ENCODE measurements around the gene FGD5.

The FGD5 gene

GRCh38 chr3:14853271-14853951 is 34.6 kb downstream of the FGD5 start:
- no peak for DNase-seq

GRCh38 chr3:14857506-14857905 is 38.7 kb downstream of the FGD5 start:
- no peak for DNase-seq

GRCh38 chr3:14858105-14858504 is 39.3 kb downstream of the FGD5 start:
- no peak for DNase-seq

- DNase-seq: no peak
Observed at GRCh38 chr3:14859880-14860279, 41.1 kb downstream of the FGD5 start.

GRCh38 chr3:14861031-14861430 is 42.3 kb downstream of the FGD5 start:
- DNase-seq: no peak

GRCh38 chr3:14861446-14862302 is 42.9 kb downstream of the FGD5 start:
- DNase-seq: no peak

- no peak for DNase-seq
Observed at GRCh38 chr3:14862303-14862660, 43.5 kb downstream of the FGD5 start.

GRCh38 chr3:14862661-14863230 is 44.0 kb downstream of the FGD5 start:
- no peak for DNase-seq

- no peak for DNase-seq
Observed at GRCh38 chr3:14863333-14864100, 44.8 kb downstream of the FGD5 start.

GRCh38 chr3:14864131-14864530 is 45.4 kb downstream of the FGD5 start:
- no peak for DNase-seq

GRCh38 chr3:14866627-14867026 is 47.9 kb downstream of the FGD5 start:
- no peak for DNase-seq

- no peak for DNase-seq
Observed at GRCh38 chr3:14867936-14868570, 49.3 kb downstream of the FGD5 start.

GRCh38 chr3:14869917-14870782 is 51.4 kb downstream of the FGD5 start:
- DNase-seq: no peak

GRCh38 chr3:14870783-14871060 is 52.0 kb downstream of the FGD5 start:
- DNase-seq: no peak

- DNase-seq: no peak
Observed at GRCh38 chr3:14871456-14872200, 52.9 kb downstream of the FGD5 start.

GRCh38 chr3:14872706-14873105 is 53.9 kb downstream of the FGD5 start:
- no peak for DNase-seq

- DNase-seq: no peak
Observed at GRCh38 chr3:14874784-14875183, 56.0 kb downstream of the FGD5 start.

GRCh38 chr3:14875411-14876175 is 56.8 kb downstream of the FGD5 start:
- no peak for DNase-seq

GRCh38 chr3:14876921-14877333 is 58.2 kb downstream of the FGD5 start:
- no peak for DNase-seq

- no peak for DNase-seq
Observed at GRCh38 chr3:14877469-14877868, 58.7 kb downstream of the FGD5 start.
